Neural cell (in vitro differentiated cells): ENCODE measurements around the gene DOK7. TPM values are rescaled to one million over a fixed set of nuclear protein-coding genes. Genes with fewer than 3 reads are reported as not detected.
"Not testable (repeated sequence)": the region's sequence is repeated elsewhere in the genome, so short reads cannot be mapped to it uniquely, and the experiment has no call there.

ENCODE experiments used
- H2AFZ ChIP-seq: fragments of 200-600, 300-800 bp; sonication (generic), shearing (Covaris generic); 2 replicates; pipeline ENCODE4 v1.6.0; 2014; ENCODE audit warnings: low read depth, mild to moderate bottlenecking, antibody characterized with exemption, low read length, moderate library complexity
- H3F3A ChIP-seq: fragments of 200-600 bp; shearing (Covaris generic); 2 replicates; pipeline ENCODE4 v1.6.1; 2016; ENCODE audit warnings: mild to moderate bottlenecking, moderate library complexity, mixed read lengths, antibody characterized with exemption, low read length; ENCODE audit not compliant: insufficient read depth, poor library complexity, severe bottlenecking
- H3K27ac ChIP-seq: fragments of 200-600, 300-800 bp; sonication (generic), shearing (Covaris generic); 2 replicates; pipeline ENCODE4 v1.5.1; 2014; ENCODE audit warnings: mild to moderate bottlenecking, low read length, moderate library complexity
- H3K27me3 ChIP-seq: fragments of 300-800, 200-600 bp; sonication (generic), shearing (Covaris generic); 2 replicates; pipeline ENCODE4 v1.6.0; 2014; ENCODE audit warnings: mild to moderate bottlenecking, low read depth, low read length, moderate library complexity; ENCODE audit not compliant: insufficient read depth
- H3K36me3 ChIP-seq: fragments of 300-800, 200-600 bp; sonication (generic), shearing (Covaris generic); 2 replicates; pipeline ENCODE4 v1.5.1; 2014; ENCODE audit warnings: mild to moderate bottlenecking, antibody characterized with exemption, low read length, moderate library complexity; ENCODE audit not compliant: insufficient read depth
- H3K4me2 ChIP-seq: fragments of 300-800, 200-600 bp; sonication (generic), shearing (Covaris generic); 2 replicates; pipeline ENCODE4 v1.6.0; 2014; ENCODE audit warnings: mild to moderate bottlenecking, low read length
- H3K4me3 ChIP-seq: fragments of 300-800, 200-600 bp; sonication (generic), shearing (Covaris generic); 2 replicates; pipeline ENCODE4 v1.5.1; 2014; ENCODE audit warnings: mild to moderate bottlenecking, low read length, moderate library complexity
- H3K79me2 ChIP-seq: fragments of 200-600 bp; shearing (Covaris generic); replicated peaks from 2 replicates; pipeline ENCODE4 v1.6.0; 2014; ENCODE audit warnings: mild to moderate bottlenecking, low read length, moderate library complexity; ENCODE audit not compliant: insufficient read depth
- H3K9ac ChIP-seq: fragments of 300-800, 200-600 bp; sonication (generic), shearing (Covaris generic); 2 replicates; pipeline ENCODE4 v1.6.1; 2016; ENCODE audit warnings: mild to moderate bottlenecking, low read length, mixed read lengths
- H3K9me2 ChIP-seq: fragments of 200-600 bp; shearing (Covaris generic); 2 replicates; pipeline ENCODE4 v1.6.1; 2016; ENCODE audit warnings: mild to moderate bottlenecking, low read length, mixed read lengths; ENCODE audit not compliant: insufficient read depth
- H3K9me3 ChIP-seq: fragments of 200-600, 300-800 bp; sonication (generic), shearing (Covaris generic); 2 replicates; pipeline ENCODE4 v1.6.1; 2016; ENCODE audit warnings: mild to moderate bottlenecking, mixed run types, low read length, moderate library complexity, mixed read lengths
- H4K20me1 ChIP-seq: fragments of 200-600 bp; shearing (Covaris generic); 2 replicates; pipeline ENCODE4 v1.6.1; 2016; ENCODE audit warnings: mild to moderate bottlenecking, mixed run types; ENCODE audit not compliant: insufficient read depth
- CTCF ChIP-seq: fragments of 450-650 bp; IDR thresholded peaks from 2 replicates; pipeline ENCODE4 v1.5.1; 2014; ENCODE audit warnings: antibody characterized with exemption, mild to moderate bottlenecking, moderate library complexity; ENCODE audit not compliant: poor library complexity, severe bottlenecking
- EP300 ChIP-seq: fragments of 450-650 bp; conservative IDR thresholded peaks from 2 replicates; pipeline ENCODE4 v1.6.1; 2014; ENCODE audit warnings: antibody characterized with exemption, mild to moderate bottlenecking, moderate library complexity; ENCODE audit not compliant: poor library complexity, severe bottlenecking
- EZH2 ChIP-seq: fragments of 200-600, 300-800 bp; shearing (Covaris generic), sonication (generic); IDR thresholded peaks from 2 replicates; pipeline ENCODE4 v1.6.1; 2014; ENCODE audit warnings: antibody characterized with exemption, low read length, borderline replicate concordance, mild to moderate bottlenecking; ENCODE audit not compliant: insufficient read depth, poor library complexity, severe bottlenecking
- MXI1 ChIP-seq: fragments of 450-650 bp; conservative IDR thresholded peaks from 2 replicates; pipeline ENCODE4 v1.6.1; 2014; ENCODE audit warnings: antibody characterized with exemption, mild to moderate bottlenecking; ENCODE audit not compliant: poor library complexity, severe bottlenecking
- POLR2AphosphoS5 ChIP-seq: IDR thresholded peaks from 2 replicates; pipeline ENCODE4 v1.6.1; 2012
- RAD21 ChIP-seq: fragments of 450-650 bp; conservative IDR thresholded peaks from 2 replicates; pipeline ENCODE4 v1.6.1; 2014; ENCODE audit warnings: antibody characterized with exemption, mild to moderate bottlenecking, moderate library complexity
- REST ChIP-seq: IDR thresholded peaks from 2 replicates; pipeline ENCODE4 v1.6.1; 2012; ENCODE audit warnings: borderline replicate concordance
- SMC3 ChIP-seq: fragments of 450-650 bp; conservative IDR thresholded peaks from 2 replicates; pipeline ENCODE4 v1.6.1; 2014; ENCODE audit warnings: antibody characterized with exemption, mild to moderate bottlenecking, moderate library complexity; ENCODE audit not compliant: poor library complexity
- TAF1 ChIP-seq: IDR thresholded peaks from 2 replicates; pipeline ENCODE4 v1.6.1; 2012; ENCODE audit warnings: low read depth
- polyA plus RNA-seq: library from polyadenylated mRNA; depleted of rRNA; stranded (reverse); fragments of >200 nt; gene quantifications from 2 replicates; pipeline ENCODE4 v1.2.3, GENCODE V29; 2014

DOK7 gene
- polyA plus RNA-seq, 1 donor from 2014 or later = 0.66 TPM

DNA sequence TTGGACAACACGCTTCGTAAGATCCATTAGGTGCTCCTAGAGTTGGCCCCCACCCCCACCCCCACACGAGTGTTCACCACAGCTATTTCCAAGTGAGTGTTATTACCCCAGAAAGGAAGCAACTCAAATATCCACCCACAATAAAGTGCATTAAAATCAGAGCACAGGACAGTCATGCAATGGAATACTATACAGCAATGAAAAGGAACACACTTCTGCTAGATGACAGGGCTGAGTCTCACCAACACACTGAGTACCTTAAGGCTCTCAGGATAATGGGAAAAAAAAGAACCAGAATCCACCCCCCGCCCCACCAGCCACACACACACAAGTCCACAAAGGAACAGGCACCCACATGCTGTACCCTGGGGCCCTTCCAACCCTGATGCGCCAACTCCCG, 48.1 kb downstream of the DOK7 start:
- no peaks in the 10 kb centered on the region for H3K36me3 ChIP-seq
- no peak overlapping the region for H3K9ac ChIP-seq
- H3K4me3 ChIP-seq = no peak overlapping the region
- H2AFZ ChIP-seq = no peak overlapping the region
- no peaks in the 10 kb centered on the region for H3K27me3 ChIP-seq
- no peaks in the 10 kb centered on the region for H3K9me2 ChIP-seq
- H3K9me3 ChIP-seq = no peaks in the 10 kb centered on the region
- no peak overlapping the region for H3K4me2 ChIP-seq
- no peaks in the 10 kb centered on the region for H4K20me1 ChIP-seq
- no peak for TF ChIP-seq RAD21
- no peak for TF ChIP-seq CTCF
- TF ChIP-seq POLR2AphosphoS5 = no peak
- TF ChIP-seq EP300 = no peak
- no peak for TF ChIP-seq EZH2
- no peak for TF ChIP-seq SMC3
- H3K79me2 ChIP-seq = no peaks in the 10 kb centered on the region
- H3F3A ChIP-seq = no peaks in the 10 kb centered on the region
- H3K27ac ChIP-seq = no peak overlapping the region

- not testable (repeated sequence) for H3K9me2 ChIP-seq, H3K27ac ChIP-seq, H3K27me3 ChIP-seq, H3K9ac ChIP-seq, H4K20me1 ChIP-seq, H3K9me3 ChIP-seq, H3F3A ChIP-seq, H2AFZ ChIP-seq, H3K4me3 ChIP-seq, H3K79me2 ChIP-seq, H3K4me2 ChIP-seq, H3K36me3 ChIP-seq
These were observed 48.5 kb downstream of the DOK7 start for GRCh38 chr4:3511601-3512000.

DNA sequence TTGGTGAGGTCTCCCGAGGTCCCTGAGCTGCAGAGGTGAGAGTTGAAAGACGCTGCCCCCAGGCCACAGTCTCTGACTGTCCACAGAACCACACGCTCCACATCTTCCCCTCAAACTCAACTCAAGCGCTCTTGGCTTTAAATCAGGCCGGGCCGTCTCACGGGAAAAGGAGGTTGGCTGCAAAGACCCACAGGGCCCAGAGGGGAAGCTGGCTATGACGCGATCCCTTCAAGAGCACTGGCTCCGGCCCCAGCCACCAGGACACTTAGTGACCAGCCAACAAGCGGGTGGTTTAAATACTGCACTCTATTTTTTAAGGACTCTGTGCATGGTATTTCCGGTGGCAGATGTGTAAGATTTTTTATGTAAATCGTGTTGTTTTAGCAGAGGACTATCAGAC, 49.2 kb downstream of the DOK7 start:
- H3K36me3 ChIP-seq = no peaks in the 10 kb centered on the region
- H3K9ac ChIP-seq = no peak overlapping the region
- H4K20me1 ChIP-seq = no peaks in the 10 kb centered on the region
- H3K4me2 ChIP-seq = no peak overlapping the region
- TF ChIP-seq EZH2 = no peak
- TF ChIP-seq TAF1 = no peak
- no peak for TF ChIP-seq CTCF
- no peak for TF ChIP-seq SMC3
- TF ChIP-seq RAD21 = no peak
- no peak for TF ChIP-seq REST
- no peak for TF ChIP-seq POLR2AphosphoS5
- TF ChIP-seq MXI1 = no peak
- TF ChIP-seq EP300 = no peak
- H3F3A ChIP-seq = no peaks in the 10 kb centered on the region
- H3K27me3 ChIP-seq = no peaks in the 10 kb centered on the region
- no peaks in the 10 kb centered on the region for H3K9me3 ChIP-seq
- H2AFZ ChIP-seq = no peak overlapping the region
- no peaks in the 10 kb centered on the region for H3K79me2 ChIP-seq
- no peaks in the 10 kb centered on the region for H3K9me2 ChIP-seq
- H3K27ac ChIP-seq = no peak overlapping the region
- no peak overlapping the region for H3K4me3 ChIP-seq
